Fibroblast of the aortic adventitia (primary cell): ENCODE data around the gene GSC. TPM values are rescaled to one million over a fixed set of nuclear protein-coding genes. Genes with fewer than 3 reads are reported as not detected.

Experiments
- DNase-seq: peaks from one replicate; pipeline ENCODE4 v3.0.0-alpha.2; 2010; ENCODE audit warnings: low read depth
- H3K4me3 ChIP-seq: 2 replicates; pipeline ENCODE4 v1.5.1; 2011; ENCODE audit warnings: low read depth, mild to moderate bottlenecking, control low read depth, low read length, moderate library complexity
- CTCF ChIP-seq: IDR thresholded peaks from 2 replicates; pipeline ENCODE4 v1.5.1; 2011; ENCODE audit warnings: mild to moderate bottlenecking, low read length, control low read depth, inconsistent platforms; ENCODE audit not compliant: insufficient read depth
- total RNA-seq: library from RNA; depleted of rRNA; stranded (reverse); fragments of >200 nt; gene quantifications from 2 replicates; pipeline ENCODE4 v1.2.3, GENCODE V29; 2012; ENCODE audit warnings: low replicate concordance

Gene GSC
- total RNA-seq, 1 donor, result 2.1 TPM

- no peak for TF ChIP-seq CTCF
- DNase-seq, result no peak
- H3K4me3 ChIP-seq, result no peak overlapping the region
Observed at GRCh38 chr14:94768141-94768520, 1.8 kb downstream of the GSC start.

- no peak for TF ChIP-seq CTCF
- no peak for DNase-seq
- H3K4me3 ChIP-seq, result no peak overlapping the region
Observed at GRCh38 chr14:94767321-94767878, 2.5 kb downstream of the GSC start.

DNA sequence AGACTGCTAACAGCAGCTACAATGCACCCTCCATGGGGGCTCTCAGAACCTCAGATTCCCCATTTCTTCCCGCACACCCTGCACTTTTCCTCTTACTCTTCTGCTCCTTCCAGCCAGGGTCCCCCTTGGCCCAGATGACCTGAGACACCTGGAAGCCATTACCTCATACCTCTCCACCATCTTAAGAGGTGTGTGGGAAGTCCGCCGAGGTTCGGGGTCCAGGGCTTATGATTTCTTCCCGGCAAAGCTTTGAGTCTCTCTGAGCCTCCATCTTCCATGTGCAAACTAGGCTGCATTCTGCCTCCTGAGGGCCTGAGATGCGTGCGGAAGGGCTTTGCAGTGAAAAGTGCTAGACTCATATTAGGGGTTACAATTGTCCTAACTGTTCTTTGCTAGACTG is 5.3 kb downstream of the GSC start:
- TF ChIP-seq CTCF, result no peak
- H3K4me3 ChIP-seq, result no peak overlapping the region
- no peak for DNase-seq

GRCh38 chr14:94762431-94762830 is 7.5 kb downstream of the GSC start:
- no peak for DNase-seq
- H3K4me3 ChIP-seq, result no peak overlapping the region
- no peak for TF ChIP-seq CTCF

DNA sequence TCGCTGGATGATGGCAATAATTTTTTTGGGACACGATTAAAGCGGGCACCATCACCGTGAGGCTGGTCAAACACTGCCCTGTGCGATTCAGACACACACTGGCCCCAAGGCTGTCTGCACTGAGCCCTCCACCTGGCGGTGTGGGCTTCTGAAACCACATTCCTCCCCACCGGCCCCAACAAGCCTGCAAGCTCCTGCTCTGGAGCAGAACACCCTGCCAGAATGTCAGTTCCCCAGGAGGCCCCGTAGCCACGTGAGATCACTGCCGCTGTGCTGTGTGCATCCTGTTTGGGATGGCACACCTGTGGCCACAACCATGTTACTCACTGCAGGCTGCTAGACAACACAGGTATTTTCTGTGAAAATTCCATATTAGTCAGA is 7.9 kb downstream of the GSC start:
- no peak overlapping the region for H3K4me3 ChIP-seq
- no peak for DNase-seq
- TF ChIP-seq CTCF, result no peak

DNA sequence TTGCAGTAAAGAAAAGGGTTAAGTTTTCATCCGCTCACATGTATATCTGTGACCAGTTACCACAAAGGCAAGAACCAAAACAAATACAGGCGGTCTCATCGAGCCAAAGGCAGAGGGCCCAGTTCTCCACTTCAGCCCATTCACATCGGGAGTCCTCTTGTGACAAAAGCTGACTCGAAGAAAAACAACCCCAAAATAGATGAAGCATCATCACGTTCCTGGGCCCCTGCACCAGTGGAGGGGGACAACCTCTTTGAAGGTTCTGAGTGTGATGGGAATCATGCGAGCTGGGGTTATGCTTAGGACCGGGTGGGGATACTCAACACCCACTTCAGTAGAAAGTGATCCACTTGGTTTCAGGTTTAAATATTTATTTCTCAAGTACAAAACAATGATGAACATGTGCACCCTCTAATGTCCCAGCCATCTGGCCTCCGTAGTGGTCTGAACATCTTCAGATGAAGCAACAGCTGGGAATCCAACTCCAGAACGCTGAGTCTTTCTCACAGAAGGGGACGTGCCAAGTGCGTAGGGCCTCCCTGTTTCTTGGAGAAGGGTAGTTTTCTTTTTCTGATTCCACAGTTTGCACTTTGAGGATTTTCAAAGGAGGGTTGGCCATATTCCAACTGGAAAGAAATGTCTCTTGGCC is 8.4 kb downstream of the GSC start:
- H3K4me3 ChIP-seq, result no peak overlapping the region
- no peak for DNase-seq
- no peak for TF ChIP-seq CTCF

DNA sequence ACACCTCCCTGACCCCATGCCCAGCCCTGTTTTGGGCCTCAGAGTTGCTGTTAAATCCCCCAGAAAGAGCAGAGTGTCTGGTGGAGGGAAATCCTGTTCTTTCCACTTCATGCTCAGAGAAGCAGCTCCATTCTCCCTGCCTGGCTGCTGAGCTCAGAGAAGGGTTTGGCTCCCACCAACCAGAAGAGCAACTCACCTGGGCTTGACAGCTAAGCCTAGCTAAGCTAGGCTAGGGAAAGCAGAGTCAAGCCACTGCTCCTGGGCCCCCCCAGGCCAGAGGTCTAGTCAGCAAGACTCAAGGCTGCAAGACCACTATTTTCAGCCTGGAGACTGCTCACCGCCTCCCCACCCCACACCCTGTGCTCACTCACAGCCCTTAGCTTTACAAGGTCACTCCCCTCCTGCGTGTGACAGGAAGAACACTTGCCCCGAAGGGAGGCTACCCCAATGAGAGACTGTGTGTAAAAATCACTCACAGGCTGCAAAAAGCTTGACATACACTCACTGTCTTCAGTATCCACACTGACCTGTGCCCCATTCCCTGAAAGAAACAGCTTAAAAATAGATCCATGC is 13.5 kb downstream of the GSC start:
- H3K4me3 ChIP-seq, result no peak overlapping the region
- DNase-seq, result no peak
- no peak for TF ChIP-seq CTCF
